Keratinocyte (primary cell): ENCODE results near the gene CCDC33.

Experiments
- CTCF ChIP-seq, 3 experiments: IDR thresholded peaks in 1 of 3; conservative IDR thresholded peaks in 1 of 3; optimal IDR thresholded peaks in 1 of 3; 2 replicates in 2 of 3; 3 replicates in 1 of 3; pipeline versions ENCODE3 to v1.5.1; 2011; ENCODE audit warnings: low read length in 3 of 3, mild to moderate bottlenecking in 3 of 3, moderate library complexity in 2 of 3, control low read depth in 1 of 3, inconsistent platforms in 1 of 3; ENCODE audit not compliant: insufficient read depth in 2 of 3; ENCODE audit errors: extremely low read depth in 1 of 3
- EZH2 ChIP-seq: IDR thresholded peaks from one replicate; pipeline ENCODE4 v1.6.1; 2012; ENCODE audit warnings: inconsistent platforms, mild to moderate bottlenecking, low read length, moderate library complexity

DNA sequence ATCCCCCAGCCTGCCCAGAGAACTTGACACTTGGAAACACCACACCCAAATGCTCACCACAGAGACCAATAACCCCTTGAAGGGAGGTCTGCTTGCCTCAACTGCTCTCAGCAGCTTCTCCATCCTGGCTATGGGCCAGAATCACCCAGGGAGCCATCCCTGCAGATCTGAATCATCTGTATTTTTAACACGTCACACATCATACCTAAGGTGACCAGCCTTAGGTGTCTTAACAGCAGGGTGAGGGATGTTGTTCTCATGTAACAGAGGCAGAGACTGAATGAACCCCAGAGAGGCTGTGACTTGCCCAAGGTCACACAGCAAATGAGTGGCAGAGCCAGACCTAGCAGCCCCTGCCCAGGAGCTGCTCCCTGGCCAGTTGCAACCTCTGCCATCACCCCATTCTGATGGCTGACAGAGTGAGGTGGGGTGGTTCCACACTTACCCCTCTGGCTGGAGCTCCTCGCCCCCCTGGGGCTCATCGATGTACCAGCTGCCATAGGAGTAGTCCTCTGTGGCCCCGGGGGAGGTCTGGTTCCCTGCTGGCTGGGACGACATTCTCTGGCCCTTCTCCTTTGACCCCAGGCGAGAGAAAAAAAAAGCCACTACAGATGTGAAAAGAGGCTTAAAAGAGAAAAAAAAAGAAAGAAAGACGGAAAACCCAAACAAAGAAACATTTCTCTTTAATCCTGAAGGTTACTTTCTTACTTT, 34.3 kb upstream of the CCDC33 start:
- TF ChIP-seq CTCF (optimal IDR thresholded peaks at IDR 0.05 in 1 of 3, IDR thresholded peaks at IDR 0.05 in 1 of 3, conservative IDR thresholded peaks at IDR 0.05 in 1 of 3; ENCODE audit: extremely low read depth in 1 of 3, insufficient read depth in 2 of 3, low read length in 3 of 3) (no peak), EZH2 (no peak)
